IMR-90 (cell line): ENCODE data around the gene CASZ1.

ENCODE experiments used
- BHLHE40 ChIP-seq: fragments of 150-350 bp; IDR thresholded peaks from 2 replicates; pipeline ENCODE4 v1.6.1; 2016; ENCODE audit warnings: mild to moderate bottlenecking, low read depth, low read length
- CEBPB ChIP-seq: IDR thresholded peaks from 2 replicates; pipeline ENCODE4 v1.6.1; 2012; ENCODE audit warnings: low read depth, low read length, improper control_type of control experiment
- FOS ChIP-seq: fragments of 150-350 bp; IDR thresholded peaks from 2 replicates; pipeline ENCODE4 v1.6.1; 2016; ENCODE audit warnings: low read depth, low read length
- MAFK ChIP-seq: IDR thresholded peaks from 2 replicates; pipeline ENCODE4 v1.6.1; 2012; ENCODE audit warnings: low read depth, low read length, improper control_type of control experiment
- MAZ ChIP-seq: IDR thresholded peaks from 2 replicates; pipeline ENCODE4 v1.6.1; 2012; ENCODE audit warnings: low read depth, mild to moderate bottlenecking, low read length, improper control_type of control experiment, moderate library complexity, borderline replicate concordance
- MXI1 ChIP-seq: IDR thresholded peaks from 2 replicates; pipeline ENCODE4 v1.6.1; 2012; ENCODE audit warnings: low read depth, mild to moderate bottlenecking, low read length, moderate library complexity, borderline replicate concordance
- POLR2A ChIP-seq: IDR thresholded peaks from 2 replicates; pipeline ENCODE4 v1.6.1; 2012; ENCODE audit warnings: mild to moderate bottlenecking, low read depth, low read length
- RAD21 ChIP-seq: IDR thresholded peaks from 2 replicates; pipeline ENCODE4 v1.6.1; 2012; ENCODE audit warnings: low read length, improper control_type of control experiment
- RCOR1 ChIP-seq: IDR thresholded peaks from 2 replicates; pipeline ENCODE4 v1.6.1; 2012; ENCODE audit warnings: mild to moderate bottlenecking, low read length, improper control_type of control experiment; ENCODE audit not compliant: insufficient replicate concordance
- RFX5 ChIP-seq: IDR thresholded peaks from 2 replicates; pipeline ENCODE4 v1.8.0; 2012; ENCODE audit warnings: low read depth, mild to moderate bottlenecking, low read length, moderate library complexity
- SMC3 ChIP-seq: fragments of 150-350 bp; IDR thresholded peaks from 2 replicates; pipeline ENCODE4 v1.6.1; 2016; ENCODE audit warnings: low read depth, mild to moderate bottlenecking, antibody characterized with exemption, low read length, moderate library complexity
- USF2 ChIP-seq: fragments of 150-350 bp; IDR thresholded peaks from 2 replicates; pipeline ENCODE4 v1.6.1; 2017; ENCODE audit warnings: mild to moderate bottlenecking, antibody characterized with exemption, low read length, low read depth
- TF ChIP-seq, protein P1 (sequence below): conservative IDR thresholded peaks from 2 replicates; pipeline ENCODE4 v1.5.1; 2012; ENCODE audit warnings: mild to moderate bottlenecking, low read depth, low read length, improper control_type of control experiment

- TF ChIP-seq CEBPB (no peak), BHLHE40 (no peak), SMC3 (no peak), USF2 (no peak), POLR2A (no peak), RAD21 (no peak), MAFK (no peak), MXI1 (no peak), FOS (no peak), RFX5 (no peak), RCOR1 (no peak), MAZ (no peak)
- TF ChIP-seq, protein P1, sequence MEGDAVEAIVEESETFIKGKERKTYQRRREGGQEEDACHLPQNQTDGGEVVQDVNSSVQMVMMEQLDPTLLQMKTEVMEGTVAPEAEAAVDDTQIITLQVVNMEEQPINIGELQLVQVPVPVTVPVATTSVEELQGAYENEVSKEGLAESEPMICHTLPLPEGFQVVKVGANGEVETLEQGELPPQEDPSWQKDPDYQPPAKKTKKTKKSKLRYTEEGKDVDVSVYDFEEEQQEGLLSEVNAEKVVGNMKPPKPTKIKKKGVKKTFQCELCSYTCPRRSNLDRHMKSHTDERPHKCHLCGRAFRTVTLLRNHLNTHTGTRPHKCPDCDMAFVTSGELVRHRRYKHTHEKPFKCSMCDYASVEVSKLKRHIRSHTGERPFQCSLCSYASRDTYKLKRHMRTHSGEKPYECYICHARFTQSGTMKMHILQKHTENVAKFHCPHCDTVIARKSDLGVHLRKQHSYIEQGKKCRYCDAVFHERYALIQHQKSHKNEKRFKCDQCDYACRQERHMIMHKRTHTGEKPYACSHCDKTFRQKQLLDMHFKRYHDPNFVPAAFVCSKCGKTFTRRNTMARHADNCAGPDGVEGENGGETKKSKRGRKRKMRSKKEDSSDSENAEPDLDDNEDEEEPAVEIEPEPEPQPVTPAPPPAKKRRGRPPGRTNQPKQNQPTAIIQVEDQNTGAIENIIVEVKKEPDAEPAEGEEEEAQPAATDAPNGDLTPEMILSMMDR = no peak
These were observed 38.4 kb upstream of the CASZ1 start for GRCh38 chr1:10834770-10835412.
